Upper lobe of right lung (tissue), 1 donor: ENCODE measurements around the gene ANKRD13B. TPM values are rescaled to one million over a fixed set of nuclear protein-coding genes. Genes with fewer than 3 reads are reported as not detected.

Source experiments
- ATAC-seq: fragments of 200-7000 bp; cut with Tn5 transposase; one replicate; pipeline ENCODE4 v1.9.1; 2020; ENCODE audit warnings: mild to moderate bottlenecking, moderate library complexity
- DNase-seq: peaks from one replicate; pipeline ENCODE4 v3.0.0-alpha.2; 2020
- H3K27ac ChIP-seq: fragments of 200-600 bp; one replicate; pipeline ENCODE4 v1.8.0; 2022
- H3K27me3 ChIP-seq: fragments of 200-600 bp; one replicate; pipeline ENCODE4 v1.8.0; 2022; ENCODE audit warnings: mild to moderate bottlenecking
- H3K36me3 ChIP-seq: fragments of 200-600 bp; one replicate; pipeline ENCODE4 v1.8.0; 2022
- H3K4me1 ChIP-seq: fragments of 200-600 bp; one replicate; pipeline ENCODE4 v1.8.0; 2022
- H3K4me3 ChIP-seq: fragments of 200-600 bp; one replicate; pipeline ENCODE4 v1.8.0; 2022; ENCODE audit warnings: mild to moderate bottlenecking
- H3K9me3 ChIP-seq: fragments of 200-600 bp; one replicate; pipeline ENCODE4 v1.8.0; 2022
- CTCF ChIP-seq: fragments of 200-600 bp; IDR thresholded peaks from one replicate; pipeline ENCODE4 v1.8.0; 2022; ENCODE audit warnings: antibody characterized with exemption
- intact Hi-C: fragments of 100-400 bp; cut with DNase I; formaldehyde crosslinking; loops from one replicate; pipeline ENCODE4 v1.11.0; 2022
- long read RNA-seq: library from polyadenylated mRNA; unstranded; transcript quantifications from one replicate; pipeline ENCODE4 v2.0.0, GENCODE V29; 2021
- total RNA-seq: library from RNA; stranded (reverse); fragmentation: NEBNext Ultra II Directional; extraction: Animal tissue kit (Norgen Biotek cat#: 25700); gene quantifications from one replicate; pipeline ENCODE4 v1.2.1, GENCODE V29; 2021
- donor health status: DM: no; HTN: yes; CAD: no; lungs with severe emphysema.

The ANKRD13B gene
- 6.8 TPM for total RNA-seq
- long read RNA-seq, partial matches to known transcripts, result 1 of 2 reads
- long read RNA-seq, other reads (novel, unspliced or antisense), result 0 of 2 reads

- Histone ChIP-seq H3K9me3 (no peaks in the 10 kb centered on the region), H3K4me1 (peaks cover 42% of the 10 kb centered on the region), H3K36me3 (no peaks in the 10 kb centered on the region), H3K27me3 (no peaks in the 10 kb centered on the region), H3K27ac (peak within 1 kb of the TSS; percentile 61), H3K4me3 (peak within 1 kb of the TSS; percentile 60)
- no peak for ATAC-seq
- peak; percentile 73 for DNase-seq
- intact Hi-C loops, result no loop called here
- no peak for TF ChIP-seq CTCF
These were observed at the start of gene ANKRD13B for GRCh38 chr17:29592850-29593551. Gene ANKRD13B (plus strand): TSS chr17:29593132. CDS start chr17:29593622, 490 bp downstream.

- H3K4me1 ChIP-seq, result no peaks in the 10 kb centered on the region
- DNase-seq (no peak), ATAC-seq (no peak)
- no peaks in the 10 kb centered on the region for H3K27me3 ChIP-seq
- TF ChIP-seq CTCF, result no peak
- H3K9me3 ChIP-seq, result no peaks in the 10 kb centered on the region
- intact Hi-C loops, result no loop called here
- peaks cover 47% of the 10 kb centered on the region for H3K36me3 ChIP-seq
- H3K4me3 ChIP-seq, result no peak overlapping the region
- H3K27ac ChIP-seq, result no peak overlapping the region
These were observed 48.9 kb upstream of the ANKRD13B start for GRCh38 chr17:29544066-29544465.

- H3K27ac ChIP-seq, result no peak overlapping the region
- no peak overlapping the region for H3K4me3 ChIP-seq
- ATAC-seq (no peak), DNase-seq (no peak)
- intact Hi-C loops, result no loop called here
- peaks cover 4% of the 10 kb centered on the region for H3K4me1 ChIP-seq
- peaks cover 36% of the 10 kb centered on the region for H3K36me3 ChIP-seq
- no peaks in the 10 kb centered on the region for H3K9me3 ChIP-seq
- no peaks in the 10 kb centered on the region for H3K27me3 ChIP-seq
- TF ChIP-seq CTCF, result no peak
These were observed 46.8 kb upstream of the ANKRD13B start for GRCh38 chr17:29546085-29546484.

GRCh38 chr17:29546830-29547229 is 46.1 kb upstream of the ANKRD13B start:
- intact Hi-C loops, result no loop called here
- ATAC-seq, result no peak

GRCh38 chr17:29549177-29549923 is 43.6 kb upstream of the ANKRD13B start:
- intact Hi-C loops, result no loop called here
- Histone ChIP-seq H3K27me3 (no peaks in the 10 kb centered on the region), H3K27ac (no peak overlapping the region), H3K4me3 (no peak overlapping the region), H3K36me3 (peaks cover 6% of the 10 kb centered on the region), H3K4me1 (peaks cover 4% of the 10 kb centered on the region), H3K9me3 (no peaks in the 10 kb centered on the region)
- TF ChIP-seq CTCF, result no peak
- no peak for DNase-seq
- ATAC-seq, result no peak

More at GRCh38 chr17:29546830-29547229, 46.1 kb upstream of the ANKRD13B start:
- DNase-seq, result no peak
- TF ChIP-seq CTCF, result no peak
- H3K27ac ChIP-seq, result no peak overlapping the region
- no peaks in the 10 kb centered on the region for H3K9me3 ChIP-seq
- no peaks in the 10 kb centered on the region for H3K27me3 ChIP-seq
- H3K4me1 ChIP-seq, result peaks cover 4% of the 10 kb centered on the region
- H3K4me3 ChIP-seq, result no peak overlapping the region
- peaks cover 30% of the 10 kb centered on the region for H3K36me3 ChIP-seq
